HG03460 (cell line): Measurements from ENCODE around the gene ACTL10.

Experiments used
- ATAC-seq: cut with Tn5 transposase; IDR thresholded peaks from one replicate; pipeline ENCODE4 v1.9.1; 2021; ENCODE audit not compliant: unreplicated experiment

The ACTL10 gene

DNA sequence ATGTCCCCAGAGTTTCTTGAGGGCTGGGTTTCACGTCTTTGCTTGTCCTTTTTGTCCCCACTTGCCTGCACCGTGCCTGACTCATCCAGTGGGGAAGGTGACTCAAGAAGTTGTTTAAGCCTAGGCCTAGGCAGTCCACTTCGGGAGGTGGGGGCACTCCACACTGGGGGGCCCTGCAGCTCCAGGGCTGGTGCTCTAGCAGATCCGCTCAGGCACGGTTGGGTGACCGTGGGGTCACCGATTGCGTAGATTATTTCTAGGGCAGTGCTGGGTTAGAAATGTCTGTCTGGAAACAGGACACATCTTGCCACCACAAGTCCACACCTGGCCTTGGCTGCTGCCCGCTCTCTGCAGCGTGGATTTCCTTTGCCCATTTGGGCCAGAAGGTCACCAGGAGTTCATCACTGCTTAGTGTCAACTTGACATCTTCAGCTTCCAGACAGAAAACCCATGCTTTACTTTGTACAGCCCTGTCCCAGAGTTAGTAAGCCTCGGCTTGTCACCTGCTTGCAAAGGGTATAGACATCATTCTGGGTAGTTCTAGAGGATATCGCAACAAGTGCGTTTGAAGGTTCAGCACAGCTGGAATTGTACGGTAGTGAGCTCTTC, 18.2 kb upstream of the ACTL10 start:
- no peak for ATAC-seq

GRCh38 chr20:33649201-33649681, 17.5 kb upstream of the ACTL10 start:
- no peak for ATAC-seq

DNA sequence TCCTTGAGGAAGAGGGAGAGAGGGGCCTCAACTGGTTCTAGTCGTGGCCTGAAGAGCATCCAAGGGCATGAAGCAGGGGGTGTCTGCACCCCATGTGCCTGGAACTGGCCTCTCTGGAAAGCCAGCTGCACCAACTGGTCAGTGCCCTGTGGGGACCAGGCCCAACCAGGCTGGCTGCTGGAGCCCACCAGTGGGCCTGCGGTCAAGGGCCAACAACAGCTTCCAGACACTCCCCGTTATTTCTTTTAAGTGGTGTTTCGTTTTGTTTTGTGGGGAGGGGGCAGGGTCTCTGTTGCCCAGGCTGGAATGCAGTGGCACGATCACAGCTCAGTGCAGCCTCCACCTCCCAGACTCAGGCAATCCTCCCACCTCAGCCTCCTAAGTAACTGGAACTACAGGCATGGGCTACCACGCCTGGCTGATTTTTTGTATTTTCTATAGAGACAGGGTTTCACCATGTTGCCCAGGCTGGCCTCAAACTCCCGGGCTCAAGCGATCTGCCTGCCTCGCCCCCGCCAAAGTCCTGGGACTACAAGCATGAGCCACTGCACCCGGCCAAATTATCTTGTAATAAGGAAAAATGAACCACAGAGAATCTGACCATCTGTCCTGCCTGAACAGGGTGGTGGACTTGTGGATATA, 16.5 kb upstream of the ACTL10 start:
- ATAC-seq: no peak

DNA sequence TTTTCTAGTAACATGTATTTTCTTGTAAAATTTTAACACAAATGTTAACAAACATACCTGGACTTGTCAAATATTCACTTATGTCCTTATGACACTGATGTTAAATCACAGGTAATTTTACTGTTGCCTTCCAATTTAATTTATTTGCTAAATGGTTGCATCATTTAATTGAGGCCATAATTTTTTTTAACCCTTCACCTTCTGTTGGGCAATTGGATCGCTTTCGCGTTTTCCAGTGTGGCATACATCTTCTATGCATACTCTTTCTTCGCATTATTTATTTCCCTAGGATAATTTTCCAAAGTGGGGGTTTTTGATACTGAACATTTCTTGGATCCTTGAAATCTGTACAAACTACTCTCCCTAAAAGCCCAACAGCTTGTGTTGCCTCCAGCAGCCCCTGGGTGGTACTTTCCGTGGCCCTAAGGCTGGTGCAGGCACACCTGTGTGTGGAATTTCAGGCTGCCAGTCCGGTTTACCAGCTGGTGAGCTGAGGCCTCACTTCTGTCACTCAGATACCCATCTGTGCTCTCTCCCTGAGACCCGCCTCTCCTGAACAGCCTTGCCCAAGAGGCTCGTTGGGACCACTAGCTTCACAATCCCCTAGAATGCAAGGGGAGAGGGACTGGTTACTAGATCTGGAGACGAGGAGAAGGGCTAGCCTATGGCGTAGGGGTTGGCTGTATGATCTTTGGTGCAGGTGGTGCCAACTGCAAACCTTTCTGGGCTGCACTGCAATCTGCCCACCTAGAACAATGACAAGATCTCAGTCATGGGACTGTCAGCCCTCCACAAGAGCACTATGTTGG, 15.8 kb upstream of the ACTL10 start:
- ATAC-seq: no peak

DNA sequence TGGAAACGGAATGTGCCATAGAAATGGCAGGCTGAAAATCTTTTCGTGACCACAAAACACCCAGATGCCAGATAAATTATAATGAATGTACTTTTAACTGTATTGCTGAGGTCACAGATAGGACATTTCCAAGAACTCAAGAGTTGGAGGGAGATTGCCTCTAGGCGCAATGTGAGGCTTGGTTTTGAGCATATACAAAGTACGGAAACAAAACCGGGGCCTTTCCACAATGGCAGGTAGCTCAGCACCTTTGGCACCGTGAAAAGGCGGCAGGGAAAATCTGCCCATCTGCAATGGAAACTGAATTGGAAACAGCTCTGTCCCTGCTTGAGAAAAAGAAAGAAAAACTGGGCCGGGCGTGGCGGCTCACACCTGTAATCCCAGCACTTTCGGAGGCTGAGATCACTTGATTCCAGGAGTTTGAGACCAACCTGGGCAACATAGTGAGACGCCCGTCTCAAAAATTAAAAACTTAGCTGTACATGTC, 15.1 kb upstream of the ACTL10 start:
- ATAC-seq: no peak

- ATAC-seq: no peak
Measured at GRCh38 chr20:33653218-33653899, 13.4 kb upstream of the ACTL10 start.

GRCh38 chr20:33653900-33654596, 12.7 kb upstream of the ACTL10 start:
- no peak for ATAC-seq

DNA sequence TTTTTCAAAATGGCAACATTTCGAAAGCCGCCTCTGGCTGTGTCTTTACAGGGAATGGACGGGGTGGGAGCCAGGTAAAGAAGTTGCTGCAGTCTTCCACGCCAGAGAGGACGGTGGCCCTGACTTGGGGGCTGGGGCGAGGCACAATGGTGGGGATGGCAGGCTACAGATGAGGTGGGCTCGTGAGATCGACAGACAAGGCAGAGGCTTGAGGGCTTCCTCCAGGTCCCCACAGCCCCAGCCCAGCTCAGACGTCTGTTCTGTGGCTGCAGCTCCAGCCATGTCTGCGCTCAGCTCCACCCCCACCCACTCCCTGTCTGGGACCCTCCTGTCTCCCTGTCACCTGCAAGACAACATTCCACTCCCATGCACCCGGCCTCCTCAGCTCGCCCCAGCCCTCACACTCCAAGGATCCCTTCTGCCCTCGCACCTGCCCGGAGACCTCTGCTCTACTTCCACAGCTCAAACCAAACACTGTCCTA, 12.0 kb upstream of the ACTL10 start:
- ATAC-seq: no peak

DNA sequence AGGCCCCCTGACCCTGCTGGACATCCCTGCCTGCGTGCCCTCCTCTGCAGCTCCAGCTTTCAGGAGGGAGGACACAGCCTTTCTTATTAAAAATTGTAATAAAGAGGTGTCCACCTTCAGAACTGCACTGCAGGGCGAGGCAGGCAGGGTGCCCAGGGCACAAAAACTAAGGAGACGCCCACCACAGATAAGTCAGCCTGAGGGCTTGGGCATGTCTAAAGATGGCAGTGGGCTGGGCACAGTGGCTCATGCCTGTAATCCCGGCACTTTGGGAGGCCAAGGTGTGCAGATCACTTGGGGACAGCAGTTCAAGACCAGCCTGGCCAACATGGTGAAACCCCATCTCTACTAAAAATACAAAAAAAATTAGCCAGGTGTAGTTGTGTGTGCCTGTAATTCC, 11.6 kb upstream of the ACTL10 start:
- no peak for ATAC-seq

- no peak for ATAC-seq
Measured at GRCh38 chr20:33656010-33656782, 10.5 kb upstream of the ACTL10 start.

DNA sequence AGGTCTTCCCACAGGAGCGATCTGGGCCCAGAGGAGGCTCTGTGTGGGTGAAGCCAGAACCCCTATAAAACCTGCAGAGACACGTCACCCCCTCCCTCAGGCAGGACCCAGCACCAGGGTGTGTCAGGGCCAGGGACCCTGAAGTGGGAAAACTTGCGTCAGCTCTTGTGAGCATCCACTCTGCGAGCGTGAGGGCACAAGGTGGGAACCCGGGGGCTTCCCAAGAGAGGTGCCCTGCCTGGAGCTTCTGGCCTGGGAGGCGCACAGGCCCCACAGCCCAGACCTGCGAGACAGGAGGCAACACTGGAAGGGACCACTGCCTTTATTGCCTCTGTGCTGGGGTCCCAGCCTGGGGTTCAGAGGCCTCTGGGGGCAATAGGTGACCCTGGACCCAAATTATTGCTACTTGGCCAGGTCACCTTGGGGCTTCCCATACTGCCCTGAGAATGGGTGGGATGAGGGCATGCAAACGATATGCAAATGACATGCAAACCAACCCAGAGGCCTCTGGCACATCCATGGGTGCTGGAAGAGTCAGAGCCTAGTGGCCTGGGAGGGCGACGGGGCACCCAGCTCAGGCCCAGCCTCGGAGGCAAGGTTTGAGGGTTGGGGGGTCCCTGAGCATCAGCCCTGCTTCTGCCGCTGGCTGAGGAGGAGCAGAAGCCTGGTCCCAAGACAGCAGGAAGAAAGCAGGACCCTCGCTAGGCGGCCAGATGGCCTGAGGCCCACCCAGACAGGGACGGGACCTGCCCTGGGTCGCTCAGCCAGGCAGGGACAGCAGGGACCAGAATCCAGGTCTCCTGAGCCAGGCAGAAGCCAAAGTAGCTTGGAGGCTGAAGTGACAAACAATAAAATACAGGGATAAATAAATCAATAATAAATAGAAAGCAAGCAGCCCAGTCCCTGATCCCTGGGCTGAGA, 9.7 kb upstream of the ACTL10 start:
- ATAC-seq: no peak

GRCh38 chr20:33657704-33658095, 9.0 kb upstream of the ACTL10 start:
- ATAC-seq: no peak

DNA sequence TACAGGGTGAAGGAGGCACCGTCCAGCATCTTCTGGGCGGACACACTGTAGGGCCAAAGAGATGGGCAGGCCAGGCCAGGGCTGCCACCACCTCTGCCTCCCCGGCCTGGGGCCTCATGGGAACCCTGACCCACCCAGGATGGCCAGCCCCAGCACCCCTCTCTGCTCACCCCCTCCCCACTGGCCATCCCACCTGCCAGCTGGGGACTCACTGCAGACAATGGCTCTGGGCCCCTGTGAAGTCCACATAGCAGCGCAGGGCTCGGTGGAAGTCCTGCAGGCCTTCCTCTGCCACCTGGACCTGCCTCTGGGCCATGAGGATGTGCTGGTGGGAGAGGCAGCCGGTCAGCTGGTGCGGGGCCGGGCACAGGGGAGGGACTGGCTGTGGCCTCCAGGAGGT, 8.2 kb upstream of the ACTL10 start:
- ATAC-seq: no peak

DNA sequence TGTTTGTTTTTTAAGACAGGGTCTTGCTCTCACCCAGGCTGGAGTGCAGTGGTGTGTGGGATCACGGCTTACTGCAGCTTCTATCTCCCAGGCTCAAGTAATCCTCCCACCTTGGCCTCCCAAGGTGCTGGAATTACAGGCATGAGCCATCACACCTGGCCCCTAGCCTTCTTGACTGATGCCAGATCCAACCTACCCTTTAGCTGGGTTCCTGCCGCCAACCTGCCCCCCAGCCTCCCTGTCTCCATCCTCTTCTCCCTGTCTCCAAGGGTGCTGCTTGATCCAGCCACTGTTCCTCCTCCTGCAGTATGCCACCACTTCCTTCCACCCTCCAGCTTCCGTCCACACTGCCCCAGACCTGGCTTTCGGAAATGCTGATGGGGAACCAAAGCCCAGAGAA, 7.8 kb upstream of the ACTL10 start:
- ATAC-seq: no peak

DNA sequence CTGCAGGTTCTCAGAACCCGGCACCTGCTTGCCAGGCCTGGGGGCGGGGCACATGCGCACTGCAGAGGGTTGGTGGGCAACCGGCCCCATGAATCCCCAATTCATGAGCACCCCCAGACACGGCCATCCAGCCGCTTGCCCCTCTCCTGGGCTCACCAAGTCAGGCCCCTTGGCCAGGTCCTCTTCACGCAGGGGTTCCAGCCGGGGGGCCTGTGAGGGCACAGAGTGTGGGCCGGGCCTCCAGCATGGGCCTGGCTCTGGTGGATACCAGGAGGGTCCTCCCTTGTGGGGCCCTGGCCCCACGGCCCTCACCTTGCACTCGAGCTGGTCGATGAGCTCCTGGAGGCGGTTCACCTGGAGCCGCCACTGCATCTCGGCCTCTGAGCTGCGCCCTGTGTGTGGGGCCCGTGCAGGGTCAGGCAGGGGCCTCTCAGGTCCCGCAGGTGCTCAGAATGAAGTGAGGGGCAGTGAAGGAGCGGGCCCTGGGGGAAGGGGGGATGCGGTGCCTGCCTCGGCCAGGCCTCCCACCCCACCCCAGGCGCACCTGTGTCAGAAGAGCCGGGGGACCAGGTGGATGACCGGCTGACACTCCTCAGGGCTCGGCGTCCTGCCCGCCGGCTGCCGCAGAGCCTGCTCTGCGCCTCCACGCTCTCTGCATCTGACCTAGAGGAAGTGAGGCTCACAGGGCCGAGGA, 7.3 kb upstream of the ACTL10 start:
- ATAC-seq: no peak

DNA sequence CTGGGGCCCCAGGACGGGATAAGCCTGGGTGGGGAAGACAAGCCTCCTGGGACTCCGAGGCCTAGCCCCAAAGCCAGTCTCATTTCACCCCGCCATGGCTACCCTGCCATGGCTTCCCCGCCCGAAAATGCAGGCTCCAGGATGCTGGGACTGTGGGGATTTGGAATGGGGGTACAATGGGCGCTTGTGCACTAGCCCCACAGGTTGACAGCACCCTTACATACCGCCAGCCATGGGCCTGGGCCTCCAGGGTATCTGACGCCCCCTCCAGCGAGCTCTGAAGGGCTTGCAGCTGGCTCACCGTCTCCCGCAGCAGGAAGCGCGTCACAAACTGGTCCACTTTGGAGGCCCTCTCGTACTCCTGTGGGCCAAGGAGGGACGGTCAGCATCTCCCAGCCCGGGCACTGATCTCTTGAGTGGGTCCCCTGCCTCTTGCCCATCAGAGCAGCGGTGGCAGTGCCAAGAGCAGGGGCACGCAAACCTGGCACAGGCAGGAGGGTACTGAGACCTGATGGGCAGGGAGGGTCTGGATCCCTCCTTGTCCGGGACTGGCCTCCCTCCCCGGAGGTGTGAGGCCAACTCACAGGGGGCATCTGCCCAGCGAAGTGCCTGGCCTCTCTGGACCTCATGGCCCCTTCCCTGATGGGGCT, 6.6 kb upstream of the ACTL10 start:
- no peak for ATAC-seq

DNA sequence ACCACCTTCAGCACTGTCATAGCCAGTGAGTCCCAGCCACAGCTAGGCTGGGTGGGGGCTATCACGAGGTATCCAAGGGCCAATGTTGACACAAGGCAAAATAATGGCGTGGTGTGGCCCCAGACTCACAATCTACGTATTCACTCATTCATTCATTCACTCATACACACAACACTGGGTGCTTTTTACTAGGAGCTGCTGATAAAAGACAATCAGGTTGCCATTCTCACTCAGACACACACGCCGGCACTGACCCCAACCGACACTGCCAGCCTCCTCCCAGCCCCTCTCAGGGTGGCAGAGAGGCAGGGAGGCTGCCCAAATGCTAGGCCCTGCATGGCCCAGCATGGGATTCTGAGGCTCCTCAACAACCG, 6.1 kb upstream of the ACTL10 start:
- ATAC-seq: no peak

DNA sequence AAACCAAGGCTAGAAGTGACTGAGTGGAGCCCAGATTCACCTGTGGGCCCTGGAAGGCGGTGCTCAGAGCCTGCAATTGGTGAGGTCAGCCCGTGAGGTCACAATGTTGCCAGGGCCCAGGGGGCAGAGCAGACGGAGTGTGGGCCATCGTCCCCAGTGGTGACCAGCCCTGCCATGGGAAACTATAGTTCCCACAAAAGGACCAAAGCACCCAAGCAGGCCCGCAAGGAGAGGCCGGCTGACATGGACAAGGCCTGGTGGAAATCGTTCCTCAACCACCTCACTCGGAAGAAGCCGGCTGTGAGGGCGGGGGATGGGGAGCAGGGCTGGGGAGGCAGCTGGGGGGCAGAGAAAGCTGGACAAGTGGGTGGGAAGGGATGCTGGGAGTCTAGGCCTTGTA, 4.6 kb upstream of the ACTL10 start, which contains the start of gene C20orf144:
C20orf144 (plus strand) TSS at position 156 of the 400 bp plus-strand sequence; CDS start at position 175, 19 bp downstream.
- ATAC-seq: no peak
